Measurements from ENCODE around the gene CRYBA2.

The CRYBA2 gene

GRCh38 chr2:218962859-218963492 lies 30.2 kb downstream of the CRYBA2 start:
- Histone ChIP-seq H3K27me3 (peaks cover 96% of the 10 kb centered on the region), H3K27ac (no peak overlapping the region), H3K36me3 (no peaks in the 10 kb centered on the region), H3K4me3 (ENCODE audit: low read depth in 1 of 2, low read length in 1 of 2) (no peak overlapping the region), H3K4me1 (ENCODE audit: control insufficient read depth in 1 of 2, insufficient read depth in 1 of 2, low read depth in 1 of 2, low read length in 1 of 2) (peaks cover 0 to 4% of the 10 kb centered on the region in 2 experiments), H3K9me3 (no peaks in the 10 kb centered on the region)
- TF ChIP-seq CTCF (IDR thresholded peaks at IDR 0.05) = no peak

GRCh38 chr2:218961651-218962570 lies 31.3 kb downstream of the CRYBA2 start:
- TF ChIP-seq CTCF (IDR thresholded peaks at IDR 0.05) = no peak
- Histone ChIP-seq H3K27ac (no peak overlapping the region), H3K36me3 (no peaks in the 10 kb centered on the region), H3K27me3 (peaks cover 96% of the 10 kb centered on the region), H3K9me3 (no peaks in the 10 kb centered on the region), H3K4me3 (ENCODE audit: low read depth in 1 of 2, low read length in 1 of 2) (no peak overlapping the region), H3K4me1 (ENCODE audit: control insufficient read depth in 1 of 2, insufficient read depth in 1 of 2, low read depth in 1 of 2, low read length in 1 of 2) (peaks cover 0 to 4% of the 10 kb centered on the region in 2 experiments)

GRCh38 chr2:218961229-218961628 lies 32.0 kb downstream of the CRYBA2 start:
- no peak overlapping the region for H3K27ac ChIP-seq
- peaks cover 0 to 4% of the 10 kb centered on the region in 2 experiments for H3K4me1 ChIP-seq (ENCODE audit: control insufficient read depth in 1 of 2, insufficient read depth in 1 of 2, low read depth in 1 of 2, low read length in 1 of 2)

GRCh38 chr2:218960309-218961165 lies 32.7 kb downstream of the CRYBA2 start:
- no peak overlapping the region for H3K4me3 ChIP-seq (ENCODE audit: low read depth in 1 of 2, low read length in 1 of 2)
- no peak for TF ChIP-seq CTCF (IDR thresholded peaks at IDR 0.05)
- peaks cover 100% of the 10 kb centered on the region for H3K27me3 ChIP-seq
- no peaks in the 10 kb centered on the region for H3K9me3 ChIP-seq
- no peaks in the 10 kb centered on the region for H3K36me3 ChIP-seq
- peaks cover 0 to 4% of the 10 kb centered on the region in 2 experiments for H3K4me1 ChIP-seq (ENCODE audit: control insufficient read depth in 1 of 2, insufficient read depth in 1 of 2, low read depth in 1 of 2, low read length in 1 of 2)
- H3K27ac ChIP-seq = no peak overlapping the region

More at GRCh38 chr2:218961229-218961628, 32.0 kb downstream of the CRYBA2 start:
- no peak for TF ChIP-seq CTCF (IDR thresholded peaks at IDR 0.05)
- H3K9me3 ChIP-seq = no peaks in the 10 kb centered on the region
- no peaks in the 10 kb centered on the region for H3K36me3 ChIP-seq
- peaks cover 98% of the 10 kb centered on the region for H3K27me3 ChIP-seq
- no peak overlapping the region for H3K4me3 ChIP-seq (ENCODE audit: low read depth in 1 of 2, low read length in 1 of 2)

GRCh38 chr2:218959761-218960308 lies 33.4 kb downstream of the CRYBA2 start:
- H3K4me3 ChIP-seq (ENCODE audit: low read depth in 1 of 2, low read length in 1 of 2) = no peak overlapping the region
- H3K4me1 ChIP-seq (ENCODE audit: control insufficient read depth in 1 of 2, insufficient read depth in 1 of 2, low read depth in 1 of 2, low read length in 1 of 2) = peaks cover 0 to 4% of the 10 kb centered on the region in 2 experiments
- H3K27me3 ChIP-seq = peaks cover 100% of the 10 kb centered on the region
- no peak for TF ChIP-seq CTCF (IDR thresholded peaks at IDR 0.05)
- H3K36me3 ChIP-seq = no peaks in the 10 kb centered on the region
- H3K9me3 ChIP-seq = no peaks in the 10 kb centered on the region
- no peak overlapping the region for H3K27ac ChIP-seq

Data from neutrophil (primary cell).